GM12801 (cell line): ENCODE measurements around the gene SLCO4A1.

Source experiments
- TF ChIP-seq, protein P1 (sequence below): IDR thresholded peaks from one replicate; pipeline ENCODE4 v1.5.1; 2011; ENCODE audit warnings: control low read depth; ENCODE audit not compliant: insufficient read length; ENCODE audit errors: extremely low read depth

The SLCO4A1 gene

DNA sequence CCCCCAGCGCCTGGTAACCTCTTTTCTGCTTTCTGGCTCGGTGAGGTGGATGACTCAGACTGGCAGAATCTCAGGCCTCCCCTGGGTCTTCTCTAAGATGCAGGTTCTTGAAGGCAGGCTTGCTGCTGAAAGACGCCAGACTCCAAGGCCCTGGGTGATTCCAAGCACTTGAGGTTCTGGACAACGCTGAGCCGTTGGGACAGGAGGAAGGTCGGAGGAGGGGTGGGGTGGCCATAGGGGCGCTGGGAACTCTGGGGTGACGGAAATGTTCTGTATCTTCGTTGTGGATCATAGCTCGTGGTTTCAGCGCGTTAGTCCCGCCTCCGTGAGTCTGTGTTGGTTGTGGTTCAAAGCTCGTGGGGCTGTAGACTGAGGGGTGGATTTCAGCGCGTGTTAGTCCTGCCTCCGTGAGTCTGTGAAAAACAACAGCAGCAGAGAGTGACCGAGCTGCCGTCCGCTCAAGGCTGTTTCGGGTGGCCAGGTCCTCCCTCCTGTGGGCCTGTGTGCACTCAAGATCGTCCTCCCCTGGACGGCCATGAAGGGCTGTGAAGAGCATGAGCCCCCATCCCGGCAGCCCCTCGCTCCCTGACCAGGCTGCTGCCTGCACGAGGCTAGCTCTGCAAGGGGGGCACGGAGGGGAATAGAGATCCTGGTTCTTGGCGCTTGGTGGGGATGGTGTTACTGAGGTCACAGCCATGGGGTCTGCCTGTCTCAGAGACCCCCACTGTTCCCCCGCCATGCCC lies 74.1 kb downstream of the SLCO4A1 start:
- TF ChIP-seq, protein P1, sequence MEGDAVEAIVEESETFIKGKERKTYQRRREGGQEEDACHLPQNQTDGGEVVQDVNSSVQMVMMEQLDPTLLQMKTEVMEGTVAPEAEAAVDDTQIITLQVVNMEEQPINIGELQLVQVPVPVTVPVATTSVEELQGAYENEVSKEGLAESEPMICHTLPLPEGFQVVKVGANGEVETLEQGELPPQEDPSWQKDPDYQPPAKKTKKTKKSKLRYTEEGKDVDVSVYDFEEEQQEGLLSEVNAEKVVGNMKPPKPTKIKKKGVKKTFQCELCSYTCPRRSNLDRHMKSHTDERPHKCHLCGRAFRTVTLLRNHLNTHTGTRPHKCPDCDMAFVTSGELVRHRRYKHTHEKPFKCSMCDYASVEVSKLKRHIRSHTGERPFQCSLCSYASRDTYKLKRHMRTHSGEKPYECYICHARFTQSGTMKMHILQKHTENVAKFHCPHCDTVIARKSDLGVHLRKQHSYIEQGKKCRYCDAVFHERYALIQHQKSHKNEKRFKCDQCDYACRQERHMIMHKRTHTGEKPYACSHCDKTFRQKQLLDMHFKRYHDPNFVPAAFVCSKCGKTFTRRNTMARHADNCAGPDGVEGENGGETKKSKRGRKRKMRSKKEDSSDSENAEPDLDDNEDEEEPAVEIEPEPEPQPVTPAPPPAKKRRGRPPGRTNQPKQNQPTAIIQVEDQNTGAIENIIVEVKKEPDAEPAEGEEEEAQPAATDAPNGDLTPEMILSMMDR, result no peak

DNA sequence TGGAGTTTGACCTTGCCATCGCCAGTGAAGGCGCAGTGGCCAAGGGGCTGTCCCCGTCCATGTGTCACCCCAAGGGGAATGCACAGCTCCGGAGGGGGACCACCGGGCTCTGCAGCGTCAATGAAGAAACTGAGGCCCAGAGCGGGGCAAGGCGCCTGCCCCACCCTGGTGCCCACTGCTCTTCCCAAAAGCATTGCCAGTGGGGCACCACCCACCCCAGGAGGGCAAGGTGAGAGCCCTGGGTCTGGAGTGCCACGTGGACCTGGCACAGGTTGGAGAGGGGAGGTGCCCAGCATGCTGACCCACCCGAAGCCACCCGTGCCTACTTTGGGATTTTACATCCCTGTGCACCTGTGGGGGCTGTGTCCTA lies 74.6 kb downstream of the SLCO4A1 start:
- TF ChIP-seq, protein P1, result no peak

- TF ChIP-seq, protein P1, result no peak
These were observed 75.6 kb downstream of the SLCO4A1 start for GRCh38 chr20:62717933-62718332.

GRCh38 chr20:62718546-62718945 lies 76.2 kb downstream of the SLCO4A1 start:
- TF ChIP-seq, protein P1, result no peak

DNA sequence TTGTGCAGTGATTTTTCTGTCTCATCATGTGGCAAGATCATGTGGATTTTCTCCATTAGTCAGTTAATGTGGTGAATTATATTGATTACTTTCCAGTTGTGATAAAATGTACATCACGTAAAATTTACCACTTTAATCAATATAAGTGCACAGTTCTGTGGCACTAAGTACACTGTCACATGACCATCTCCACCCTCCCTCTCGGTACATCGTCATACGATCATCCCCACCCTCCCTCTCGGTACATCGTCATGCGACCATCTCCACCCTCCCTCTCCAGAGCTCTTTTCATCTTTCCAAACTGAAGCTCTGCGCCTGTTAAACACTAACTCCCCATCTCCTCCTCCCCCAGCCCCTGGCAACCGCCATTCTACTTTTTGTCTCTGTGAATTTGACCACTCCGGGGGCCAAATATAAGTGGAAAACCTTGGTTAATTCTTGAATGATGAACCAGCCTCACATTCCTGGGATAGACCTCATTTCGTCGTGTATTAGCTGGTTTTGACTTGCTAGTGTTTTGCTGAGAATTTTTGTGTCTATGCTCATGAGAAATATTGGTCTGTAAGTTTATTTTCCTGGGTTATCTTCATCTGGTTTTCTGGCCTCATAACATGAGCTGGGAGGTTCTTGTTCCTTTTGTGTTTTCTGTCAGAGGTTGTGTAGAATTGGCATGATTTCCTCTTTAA lies 77.1 kb downstream of the SLCO4A1 start:
- TF ChIP-seq, protein P1, result no peak
